ENCODE results near the gene GPRC5A. TPM values are rescaled to one million over a fixed set of nuclear protein-coding genes. Genes with fewer than 3 reads are reported as not detected.

The GPRC5A gene
- total RNA-seq, 1 donor from 2014 or later, result 3.4 TPM

DNA sequence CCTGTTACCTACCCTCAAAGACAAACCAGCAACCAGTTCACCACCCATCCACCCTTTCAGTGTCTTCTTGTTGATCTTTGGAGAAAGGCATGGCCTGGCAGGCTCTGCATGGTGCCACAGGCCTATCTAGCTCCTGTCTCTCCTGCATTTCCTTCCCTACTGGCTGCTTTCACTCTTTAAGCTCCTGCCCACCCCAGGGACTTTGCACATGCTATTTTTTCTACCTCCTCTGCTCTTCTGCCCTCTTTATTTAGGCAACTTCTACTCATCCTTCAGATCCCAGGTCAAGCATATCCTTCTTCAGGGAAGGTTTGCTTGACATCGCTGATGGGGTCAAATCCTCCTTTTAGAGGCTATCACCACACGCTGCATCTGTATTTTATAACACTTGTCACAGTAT, 27.1 kb upstream of the GPRC5A start:
- Mint-ChIP-seq H3K9me3 (ENCODE audit: unreplicated experiment) (no peaks in the 10 kb centered on the region), H3K27ac (ENCODE audit: unreplicated experiment) (no peak overlapping the region), H3K4me3 (ENCODE audit: unreplicated experiment) (no peak overlapping the region), H3K27me3 (ENCODE audit: unreplicated experiment) (no peaks in the 10 kb centered on the region), H3K36me3 (ENCODE audit: low read depth, unreplicated experiment) (peaks cover 3% of the 10 kb centered on the region), H3K4me1 (ENCODE audit: unreplicated experiment) (peaks cover 15% of the 10 kb centered on the region)
- TF ChIP-seq, protein P1, sequence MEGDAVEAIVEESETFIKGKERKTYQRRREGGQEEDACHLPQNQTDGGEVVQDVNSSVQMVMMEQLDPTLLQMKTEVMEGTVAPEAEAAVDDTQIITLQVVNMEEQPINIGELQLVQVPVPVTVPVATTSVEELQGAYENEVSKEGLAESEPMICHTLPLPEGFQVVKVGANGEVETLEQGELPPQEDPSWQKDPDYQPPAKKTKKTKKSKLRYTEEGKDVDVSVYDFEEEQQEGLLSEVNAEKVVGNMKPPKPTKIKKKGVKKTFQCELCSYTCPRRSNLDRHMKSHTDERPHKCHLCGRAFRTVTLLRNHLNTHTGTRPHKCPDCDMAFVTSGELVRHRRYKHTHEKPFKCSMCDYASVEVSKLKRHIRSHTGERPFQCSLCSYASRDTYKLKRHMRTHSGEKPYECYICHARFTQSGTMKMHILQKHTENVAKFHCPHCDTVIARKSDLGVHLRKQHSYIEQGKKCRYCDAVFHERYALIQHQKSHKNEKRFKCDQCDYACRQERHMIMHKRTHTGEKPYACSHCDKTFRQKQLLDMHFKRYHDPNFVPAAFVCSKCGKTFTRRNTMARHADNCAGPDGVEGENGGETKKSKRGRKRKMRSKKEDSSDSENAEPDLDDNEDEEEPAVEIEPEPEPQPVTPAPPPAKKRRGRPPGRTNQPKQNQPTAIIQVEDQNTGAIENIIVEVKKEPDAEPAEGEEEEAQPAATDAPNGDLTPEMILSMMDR (IDR thresholded peaks at IDR 0.05; ENCODE audit: unreplicated experiment), result no peak
- no peak for DNase-seq (ENCODE audit: low spot score)

DNA sequence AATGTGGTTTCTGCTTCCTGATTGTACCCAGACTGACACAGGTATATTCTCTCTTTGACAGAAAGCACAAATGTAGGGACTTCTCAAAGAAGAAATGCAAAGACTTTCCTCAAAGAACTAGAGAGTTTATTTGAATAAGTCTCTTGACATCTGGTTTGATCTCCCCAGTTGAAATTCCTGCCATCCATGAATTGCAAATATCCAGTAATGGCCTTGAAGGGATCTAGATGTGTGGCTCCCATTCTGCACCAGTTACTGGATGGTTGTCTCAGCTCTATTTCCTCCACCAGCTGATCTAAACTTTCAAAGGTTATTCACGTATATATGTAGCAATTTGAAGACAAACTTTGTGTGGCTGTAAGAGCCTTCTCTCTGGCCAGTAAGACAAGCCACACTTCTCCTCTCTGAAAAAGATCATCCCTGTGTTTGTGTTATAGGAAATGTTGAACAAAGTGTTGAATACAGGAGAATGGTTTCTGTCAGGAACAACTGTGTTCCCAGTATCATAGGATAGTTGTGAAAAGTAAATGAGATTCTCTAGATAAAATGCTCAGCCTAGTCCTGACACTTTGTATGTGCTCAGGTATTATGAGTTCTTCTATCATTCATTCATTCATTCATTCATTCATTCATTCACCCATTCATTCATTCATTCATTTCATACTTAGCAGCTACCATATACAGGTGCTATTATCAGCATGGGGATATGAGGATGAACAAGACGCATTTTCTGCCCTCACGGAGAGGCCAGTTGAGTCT, 22.7 kb upstream of the GPRC5A start:
- TF ChIP-seq, protein P1 (IDR thresholded peaks at IDR 0.05; ENCODE audit: unreplicated experiment), result no peak
- no peak overlapping the region for H3K4me3 Mint-ChIP-seq (ENCODE audit: unreplicated experiment)
- no peaks in the 10 kb centered on the region for H3K27me3 Mint-ChIP-seq (ENCODE audit: unreplicated experiment)
- no peaks in the 10 kb centered on the region for H3K36me3 Mint-ChIP-seq (ENCODE audit: low read depth, unreplicated experiment)
- peaks cover 27% of the 10 kb centered on the region for H3K4me1 Mint-ChIP-seq (ENCODE audit: unreplicated experiment)
- no peaks in the 10 kb centered on the region for H3K9me3 Mint-ChIP-seq (ENCODE audit: unreplicated experiment)
- no peak for DNase-seq (ENCODE audit: low spot score)
- H3K27ac Mint-ChIP-seq (ENCODE audit: unreplicated experiment), result no peak overlapping the region

DNA sequence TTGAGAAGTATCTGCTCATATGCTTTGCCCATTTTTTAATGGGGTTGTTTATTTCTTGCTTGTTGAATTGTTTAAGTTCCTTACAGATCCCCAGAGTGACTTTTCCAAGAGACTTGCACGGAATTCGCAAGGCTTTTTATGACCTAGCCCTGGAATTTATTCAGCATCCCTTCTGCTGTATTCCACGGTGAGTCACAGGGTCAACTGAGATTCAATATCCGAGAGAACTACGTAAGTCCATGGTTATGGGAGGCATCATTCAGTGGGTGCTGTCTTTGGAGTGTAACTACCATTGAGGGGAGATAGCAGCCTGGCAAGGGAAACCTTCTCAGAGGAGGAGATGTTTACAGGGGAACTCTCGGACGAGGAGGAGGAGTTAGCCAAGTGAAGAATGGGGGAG, 20.9 kb upstream of the GPRC5A start:
- Mint-ChIP-seq H3K4me3 (ENCODE audit: unreplicated experiment) (no peak overlapping the region), H3K36me3 (ENCODE audit: low read depth, unreplicated experiment) (no peaks in the 10 kb centered on the region), H3K4me1 (ENCODE audit: unreplicated experiment) (peaks cover 21% of the 10 kb centered on the region), H3K27me3 (ENCODE audit: unreplicated experiment) (no peaks in the 10 kb centered on the region), H3K27ac (ENCODE audit: unreplicated experiment) (no peak overlapping the region), H3K9me3 (ENCODE audit: unreplicated experiment) (no peaks in the 10 kb centered on the region)
- TF ChIP-seq, protein P1 (IDR thresholded peaks at IDR 0.05; ENCODE audit: unreplicated experiment), result no peak
- no peak for DNase-seq (ENCODE audit: low spot score)

DNA sequence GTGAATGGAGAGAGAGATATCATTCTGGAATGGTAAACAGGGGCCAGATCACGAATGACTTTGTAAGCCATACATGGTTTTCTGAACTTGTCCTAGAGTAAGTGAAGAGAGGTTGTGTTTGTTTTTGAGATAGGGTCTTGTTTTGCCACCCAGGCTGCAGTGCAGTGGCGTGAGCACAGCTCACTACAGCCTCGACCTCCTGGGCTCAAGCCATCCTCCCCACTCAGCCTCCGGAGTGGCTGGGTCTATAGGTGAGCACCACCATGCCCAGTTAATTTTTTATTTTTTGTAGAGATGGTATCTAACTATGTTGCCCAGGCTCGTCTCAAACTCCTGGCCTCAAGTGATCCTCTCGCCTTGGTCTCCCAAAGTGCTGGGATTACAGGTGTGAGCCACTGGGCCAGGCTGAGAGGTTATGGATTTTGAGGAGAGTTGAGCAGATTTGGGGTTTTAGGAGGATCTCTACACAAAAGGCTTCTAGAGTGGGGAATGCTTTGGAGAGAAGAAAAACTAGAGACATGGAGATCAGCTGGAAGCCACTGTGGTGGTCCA, 19.7 kb upstream of the GPRC5A start:
- Mint-ChIP-seq H3K36me3 (ENCODE audit: low read depth, unreplicated experiment) (no peaks in the 10 kb centered on the region), H3K4me1 (ENCODE audit: unreplicated experiment) (peaks cover 21% of the 10 kb centered on the region), H3K9me3 (ENCODE audit: unreplicated experiment) (no peaks in the 10 kb centered on the region), H3K4me3 (ENCODE audit: unreplicated experiment) (peak overlapping the region; percentile 22), H3K27ac (ENCODE audit: unreplicated experiment) (no peak overlapping the region), H3K27me3 (ENCODE audit: unreplicated experiment) (no peaks in the 10 kb centered on the region)
- DNase-seq (ENCODE audit: low spot score), result no peak
- TF ChIP-seq, protein P1 (IDR thresholded peaks at IDR 0.05; ENCODE audit: unreplicated experiment), result no peak

Measured in endothelial cell (in vitro differentiated cells).